ENCODE measurements around the gene MICA. TPM values are rescaled to one million over a fixed set of nuclear protein-coding genes. Genes with fewer than 3 reads are reported as not detected.
"Not testable (repeated sequence)": the region's sequence is repeated elsewhere in the genome, so short reads cannot be mapped to it uniquely, and the experiment has no call there.

The MICA gene
- total RNA-seq, 1 donor from 2014 or later: 0.82 TPM

GRCh38 chr6:31405996-31406395, 2.6 kb downstream of the MICA start:
- DNase-seq (ENCODE audit: low spot score in 2 of 2): no peak
- FAIRE-seq: no peak

GRCh38 chr6:31407699-31408098, 4.3 kb downstream of the MICA start:
- FAIRE-seq: no peak
- DNase-seq (ENCODE audit: low spot score in 2 of 2): no peak

GRCh38 chr6:31412506-31412905, 9.1 kb downstream of the MICA start:
- no peak for FAIRE-seq

GRCh38 chr6:31414148-31414770, 10.9 kb downstream of the MICA start:
- DNase-seq (ENCODE audit: low spot score in 2 of 2); FAIRE-seq: not testable (repeated sequence)

More at GRCh38 chr6:31412506-31412905, 9.1 kb downstream of the MICA start:
- no peak for DNase-seq (ENCODE audit: low spot score in 2 of 2)

GRCh38 chr6:31414771-31415265, 11.4 kb downstream of the MICA start:
- DNase-seq (ENCODE audit: low spot score in 2 of 2) (no peak), FAIRE-seq (no peak)

- DNase-seq (ENCODE audit: low spot score in 2 of 2) (no peak), FAIRE-seq (no peak)
Measured at GRCh38 chr6:31416394-31417014, 13.1 kb downstream of the MICA start.

GRCh38 chr6:31418251-31418650, 14.9 kb downstream of the MICA start:
- no peak for DNase-seq (ENCODE audit: low spot score in 2 of 2)
- no peak for FAIRE-seq

GRCh38 chr6:31419842-31420241, 16.4 kb downstream of the MICA start:
- no peak for FAIRE-seq
- no peak for DNase-seq (ENCODE audit: low spot score in 2 of 2)

- FAIRE-seq: no peak
- no peak for DNase-seq (ENCODE audit: low spot score in 2 of 2)
Measured at GRCh38 chr6:31420546-31420945, 17.2 kb downstream of the MICA start.

- no peak for DNase-seq (ENCODE audit: low spot score in 2 of 2)
- no peak for FAIRE-seq
Measured at GRCh38 chr6:31422587-31422986, 19.2 kb downstream of the MICA start.

- DNase-seq (ENCODE audit: low spot score in 2 of 2) (no peak), FAIRE-seq (no peak)
Measured at GRCh38 chr6:31423550-31423949, 20.2 kb downstream of the MICA start.

- DNase-seq (ENCODE audit: low spot score in 2 of 2): no peak
- no peak for FAIRE-seq
Measured at GRCh38 chr6:31426395-31427354, 23.3 kb downstream of the MICA start.

GRCh38 chr6:31430449-31430848, 27.1 kb downstream of the MICA start:
- DNase-seq (ENCODE audit: low spot score in 2 of 2) (no peak), FAIRE-seq (no peak)

- FAIRE-seq; DNase-seq (ENCODE audit: low spot score in 2 of 2): not testable (repeated sequence)
Measured at GRCh38 chr6:31435051-31435450, 31.7 kb downstream of the MICA start.

GRCh38 chr6:31438222-31438621, 34.8 kb downstream of the MICA start:
- FAIRE-seq (no peak), DNase-seq (ENCODE audit: low spot score in 2 of 2) (no peak)

- no peak for FAIRE-seq
- DNase-seq (ENCODE audit: low spot score in 2 of 2): no peak
Measured at GRCh38 chr6:31438677-31439076, 35.3 kb downstream of the MICA start.

GRCh38 chr6:31441365-31442267, 38.2 kb downstream of the MICA start:
- DNase-seq (ENCODE audit: low spot score in 2 of 2) (peak; percentile 26 to 74), FAIRE-seq (no peak)

- FAIRE-seq (no peak), DNase-seq (ENCODE audit: low spot score in 2 of 2) (no peak)
Measured at GRCh38 chr6:31446481-31446880, 43.1 kb downstream of the MICA start.

GRCh38 chr6:31446999-31447789, 43.8 kb downstream of the MICA start:
- FAIRE-seq: peak; percentile 31
- DNase-seq (ENCODE audit: low spot score in 2 of 2): not testable (repeated sequence)

Measured in frontal cortex (tissue), 4 donors.